CD4-positive, alpha-beta T cell (primary cell): ENCODE measurements around the gene KNDC1. TPM values are rescaled to one million over a fixed set of nuclear protein-coding genes. Genes with fewer than 3 reads are reported as not detected.

Source experiments
- ATAC-seq: fragments of 200-7000 bp; cut with Tn5 transposase; one replicate; pipeline ENCODE4 v1.10.0; 2022; ENCODE audit warnings: mild to moderate bottlenecking; ENCODE audit not compliant: poor library complexity
- CTCF ChIA-PET: fragments of 350-600 bp; sonication (Branson Sonifier 250); formaldehyde crosslinking; loops from one replicate; lab custom pipeline; 2021; ENCODE audit warnings: antibody characterized with exemption, inconsistent platforms; lab: Charles Lee
- POLR2A ChIA-PET: fragments of 350-600 bp; sonication (Branson Sonifier 250); formaldehyde crosslinking; loops from one replicate; lab custom pipeline; 2021; ENCODE audit warnings: antibody characterized with exemption, inconsistent platforms; lab: Charles Lee
- DNase-seq, 14 experiments: peaks; one replicate each; pipeline ENCODE4 v3.0.0-alpha.2; 2013 to 2020; ENCODE audit warnings: mixed read lengths in 2 of 14
- H3K27ac ChIP-seq, 2 donors: one replicate each; pipeline versions ENCODE4 v1.5.1 to v1.7.0; 2013; ENCODE audit warnings: low read length in 2 of 2, low read depth in 1 of 2, mild to moderate bottlenecking in 1 of 2
- H3K27me3 ChIP-seq, 2 experiments: 1 replicate in 1 of 2; 2 replicates in 1 of 2; pipeline versions ENCODE4 v1.6.1 to v1.7.0; 2013; ENCODE audit warnings: low read length in 2 of 2, control low read depth in 1 of 2, mild to moderate bottlenecking in 1 of 2, moderate library complexity in 1 of 2; ENCODE audit not compliant: insufficient read depth in 2 of 2, control insufficient read depth in 1 of 2
- H3K36me3 ChIP-seq: one replicate; pipeline ENCODE4 v1.6.1; 2013; ENCODE audit warnings: low read length, control low read depth; ENCODE audit not compliant: insufficient read depth
- H3K4me1 ChIP-seq: one replicate; pipeline ENCODE4 v1.6.1; 2013; ENCODE audit warnings: low read length, control low read depth; ENCODE audit not compliant: insufficient read depth
- H3K4me3 ChIP-seq: one replicate; pipeline ENCODE4 v1.5.1; 2013; ENCODE audit warnings: mild to moderate bottlenecking, low read length, moderate library complexity
- H3K9me3 ChIP-seq, 2 experiments: 1 replicate in 1 of 2; 2 replicates in 1 of 2; pipeline versions ENCODE4 v1.6.1 to v1.7.0; 2013; ENCODE audit warnings: low read length in 2 of 2, mild to moderate bottlenecking in 2 of 2, control low read depth in 1 of 2, moderate library complexity in 1 of 2; ENCODE audit not compliant: control insufficient read depth in 1 of 2, insufficient read depth in 1 of 2
- H3K27ac Mint-ChIP-seq: one replicate; pipeline ENCODE4 v1.8.0; 2020; ENCODE audit warnings: mixed read lengths
- H3K27me3 Mint-ChIP-seq: one replicate; pipeline ENCODE4 v1.8.0; 2021; ENCODE audit warnings: mixed read lengths
- H3K36me3 Mint-ChIP-seq: one replicate; pipeline ENCODE4 v1.8.0; 2021; ENCODE audit warnings: low read depth, mixed read lengths
- H3K4me1 Mint-ChIP-seq: one replicate; pipeline ENCODE4 v1.8.0; 2021; ENCODE audit warnings: low read depth, mixed read lengths
- H3K4me3 Mint-ChIP-seq: one replicate; pipeline ENCODE4 v1.8.0; 2020; ENCODE audit warnings: mild to moderate bottlenecking, mixed read lengths
- H3K9me3 Mint-ChIP-seq: one replicate; pipeline ENCODE4 v1.8.0; 2020; ENCODE audit warnings: mixed read lengths
- CTCF ChIP-seq: fragments of 200-600 bp; IDR thresholded peaks from one replicate; pipeline ENCODE4 v1.8.0; 2022; ENCODE audit warnings: antibody characterized with exemption, mild to moderate bottlenecking
- intact Hi-C, 2 experiments: fragments of 100-400 bp; cut with DNase I in 1 of 2; cut with micrococcal nuclease in 1 of 2; formaldehyde crosslinking; loops; one replicate each; pipeline versions ENCODE4 v1.15.1 to v1.9.0; 2023 to 2025; cut with DNase I, micrococcal nuclease
- total RNA-seq, 174 experiments: library from RNA in 2 of 174; stranded (reverse) in 2 of 174; gene quantifications; one replicate each; pipeline ENCODE4 v1.2.3 and lab custom pipeline; 2021 to 2026

The KNDC1 gene
- total RNA-seq, 2 experiments from 2014 or later = not detected

GRCh38 chr10:133114726-133115452, 45.1 kb upstream of the KNDC1 start:
- Histone ChIP-seq H3K4me3 (no peak overlapping the region), H3K27me3 (peaks cover 0 to 6% of the 10 kb centered on the region in 2 experiments), H3K4me1 (no peaks in the 10 kb centered on the region), H3K9me3 (peaks cover 0 to 51% of the 10 kb centered on the region in 2 experiments), H3K36me3 (no peaks in the 10 kb centered on the region), H3K27ac (no peak overlapping the region)
- no peaks in the 10 kb centered on the region for H3K4me1 Mint-ChIP-seq
- no peak overlapping the region for H3K4me3 Mint-ChIP-seq
- H3K9me3 Mint-ChIP-seq = no peaks in the 10 kb centered on the region
- H3K36me3 Mint-ChIP-seq = no peaks in the 10 kb centered on the region
- no peak for TF ChIP-seq CTCF
- intact Hi-C loops = no loop called here
- POLR2A ChIA-PET = no interaction called here
- ATAC-seq = no peak
- peaks cover 7% of the 10 kb centered on the region for H3K27me3 Mint-ChIP-seq
- CTCF ChIA-PET = no interaction called here
- no peak overlapping the region for H3K27ac Mint-ChIP-seq
- DNase-seq = no peak

- no peak overlapping the region for H3K4me3 ChIP-seq
- CTCF ChIA-PET = no interaction called here
- peaks cover 0 to 46% of the 10 kb centered on the region in 2 experiments for H3K9me3 ChIP-seq
- H3K36me3 Mint-ChIP-seq = no peaks in the 10 kb centered on the region
- no peak for ATAC-seq
- no peak overlapping the region for H3K27ac Mint-ChIP-seq
- H3K27me3 ChIP-seq = peaks cover 0 to 6% of the 10 kb centered on the region in 2 experiments
- no peak overlapping the region for H3K4me3 Mint-ChIP-seq
- intact Hi-C loops = no loop called here
- DNase-seq = no peak
- no peaks in the 10 kb centered on the region for H3K4me1 Mint-ChIP-seq
- POLR2A ChIA-PET = no interaction called here
- TF ChIP-seq CTCF = no peak
- no peak overlapping the region for H3K27ac ChIP-seq
- no peaks in the 10 kb centered on the region for H3K9me3 Mint-ChIP-seq
- H3K27me3 Mint-ChIP-seq = peaks cover 4% of the 10 kb centered on the region
- no peaks in the 10 kb centered on the region for H3K4me1 ChIP-seq
- H3K36me3 ChIP-seq = no peaks in the 10 kb centered on the region
Measured at GRCh38 chr10:133115453-133115842, 44.6 kb upstream of the KNDC1 start.

GRCh38 chr10:133115976-133116375, 44.0 kb upstream of the KNDC1 start:
- DNase-seq (no peak), ATAC-seq (no peak)
- Histone ChIP-seq H3K36me3 (no peaks in the 10 kb centered on the region), H3K4me1 (no peaks in the 10 kb centered on the region), H3K27me3 (peaks cover 0 to 6% of the 10 kb centered on the region in 2 experiments), H3K9me3 (peaks cover 0 to 46% of the 10 kb centered on the region in 2 experiments), H3K4me3 (no peak overlapping the region), H3K27ac (no peak overlapping the region)
- ChIA-PET CTCF (no interaction called here), POLR2A (no interaction called here)
- Mint-ChIP-seq H3K9me3 (no peaks in the 10 kb centered on the region), H3K27ac (no peak overlapping the region), H3K4me3 (no peak overlapping the region), H3K27me3 (peaks cover 4% of the 10 kb centered on the region), H3K4me1 (no peaks in the 10 kb centered on the region), H3K36me3 (no peaks in the 10 kb centered on the region)
- no peak for TF ChIP-seq CTCF
- intact Hi-C loops = no loop called here
